ENCODE data around the gene GALNT9. TPM values are rescaled to one million over a fixed set of nuclear protein-coding genes. Genes with fewer than 3 reads are reported as not detected.

Gene GALNT9
- total RNA-seq, 1 donor from 2014 or later: not detected

- H3K36me3 ChIP-seq: no peaks in the 10 kb centered on the region
- no peaks in the 10 kb centered on the region for H3K9me3 ChIP-seq (ENCODE audit: low read depth)
- H3K4me1 ChIP-seq: no peaks in the 10 kb centered on the region
- no peak overlapping the region for H3K4me2 ChIP-seq
- H2AFZ ChIP-seq (replicated peaks): no peak overlapping the region
- H3F3A ChIP-seq (ENCODE audit: low read depth): no peaks in the 10 kb centered on the region
- Mint-ChIP-seq H3K27me3 (ENCODE audit: insufficient read depth, low read depth) (peaks cover 15% of the 10 kb centered on the region), H3K4me1 (peaks cover 10% of the 10 kb centered on the region), H3K9me3 (no peaks in the 10 kb centered on the region), H3K27ac (no peak overlapping the region), H3K36me3 (no peaks in the 10 kb centered on the region), H3K4me3 (no peak overlapping the region)
- H3K4me3 ChIP-seq: no peak overlapping the region
- no peak overlapping the region for H3K9ac ChIP-seq
- TF ChIP-seq, protein P1, sequence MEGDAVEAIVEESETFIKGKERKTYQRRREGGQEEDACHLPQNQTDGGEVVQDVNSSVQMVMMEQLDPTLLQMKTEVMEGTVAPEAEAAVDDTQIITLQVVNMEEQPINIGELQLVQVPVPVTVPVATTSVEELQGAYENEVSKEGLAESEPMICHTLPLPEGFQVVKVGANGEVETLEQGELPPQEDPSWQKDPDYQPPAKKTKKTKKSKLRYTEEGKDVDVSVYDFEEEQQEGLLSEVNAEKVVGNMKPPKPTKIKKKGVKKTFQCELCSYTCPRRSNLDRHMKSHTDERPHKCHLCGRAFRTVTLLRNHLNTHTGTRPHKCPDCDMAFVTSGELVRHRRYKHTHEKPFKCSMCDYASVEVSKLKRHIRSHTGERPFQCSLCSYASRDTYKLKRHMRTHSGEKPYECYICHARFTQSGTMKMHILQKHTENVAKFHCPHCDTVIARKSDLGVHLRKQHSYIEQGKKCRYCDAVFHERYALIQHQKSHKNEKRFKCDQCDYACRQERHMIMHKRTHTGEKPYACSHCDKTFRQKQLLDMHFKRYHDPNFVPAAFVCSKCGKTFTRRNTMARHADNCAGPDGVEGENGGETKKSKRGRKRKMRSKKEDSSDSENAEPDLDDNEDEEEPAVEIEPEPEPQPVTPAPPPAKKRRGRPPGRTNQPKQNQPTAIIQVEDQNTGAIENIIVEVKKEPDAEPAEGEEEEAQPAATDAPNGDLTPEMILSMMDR (IDR thresholded peaks at IDR 0.05): no peak
- no peak for DNase-seq (ENCODE audit: low spot score)
- H3K79me2 ChIP-seq (ENCODE audit: low read depth): no peaks in the 10 kb centered on the region
- peaks cover 99% of the 10 kb centered on the region for H3K27me3 ChIP-seq
- H4K20me1 ChIP-seq (ENCODE audit: low read depth): no peaks in the 10 kb centered on the region
- no peak overlapping the region for H3K27ac ChIP-seq
Observed at GRCh38 chr12:132176920-132177551, 152.4 kb downstream of the GALNT9 start.

- no peaks in the 10 kb centered on the region for H3K36me3 Mint-ChIP-seq
- H3K27me3 Mint-ChIP-seq (ENCODE audit: insufficient read depth, low read depth): peaks cover 13% of the 10 kb centered on the region
Observed at GRCh38 chr12:132176385-132176919, 152.9 kb downstream of the GALNT9 start.

GRCh38 chr12:132175496-132176384 lies 153.6 kb downstream of the GALNT9 start:
- no peaks in the 10 kb centered on the region for H3K36me3 ChIP-seq
- no peak overlapping the region for H2AFZ ChIP-seq (replicated peaks)
- no peak overlapping the region for H3K4me2 ChIP-seq
- peaks cover 10% of the 10 kb centered on the region for H3K4me1 Mint-ChIP-seq
- H3K27me3 Mint-ChIP-seq (ENCODE audit: insufficient read depth, low read depth): peaks cover 10% of the 10 kb centered on the region
- H3K4me1 ChIP-seq: no peaks in the 10 kb centered on the region
- H3K4me3 ChIP-seq: no peak overlapping the region
- H3K9me3 ChIP-seq (ENCODE audit: low read depth): no peaks in the 10 kb centered on the region
- no peak for DNase-seq (ENCODE audit: low spot score)
- TF ChIP-seq, protein P1 (IDR thresholded peaks at IDR 0.05): no peak
- TF ChIP-seq EZH2phosphoT487 (IDR thresholded peaks at IDR 0.05): no peak
- no peak for TF ChIP-seq EZH2 (IDR thresholded peaks at IDR 0.05)
- H3K27ac ChIP-seq: no peak overlapping the region
- H4K20me1 ChIP-seq (ENCODE audit: low read depth): no peaks in the 10 kb centered on the region
- H3K9ac ChIP-seq: no peak overlapping the region
- no peaks in the 10 kb centered on the region for H3K79me2 ChIP-seq (ENCODE audit: low read depth)
- no peak overlapping the region for H3K27ac Mint-ChIP-seq
- peaks cover 99% of the 10 kb centered on the region for H3K27me3 ChIP-seq
- H3K36me3 Mint-ChIP-seq: no peaks in the 10 kb centered on the region
- no peaks in the 10 kb centered on the region for H3K9me3 Mint-ChIP-seq
- no peak overlapping the region for H3K4me3 Mint-ChIP-seq
- no peaks in the 10 kb centered on the region for H3F3A ChIP-seq (ENCODE audit: low read depth)

More at GRCh38 chr12:132176385-132176919, 152.9 kb downstream of the GALNT9 start:
- Histone ChIP-seq H3K4me1 (no peaks in the 10 kb centered on the region), H3K27ac (no peak overlapping the region), H3K27me3 (peaks cover 100% of the 10 kb centered on the region), H3K9me3 (ENCODE audit: low read depth) (no peaks in the 10 kb centered on the region), H3K4me3 (no peak overlapping the region), H4K20me1 (ENCODE audit: low read depth) (no peaks in the 10 kb centered on the region), H3K9ac (no peak overlapping the region), H3K79me2 (ENCODE audit: low read depth) (no peaks in the 10 kb centered on the region), H3K4me2 (no peak overlapping the region), H3F3A (ENCODE audit: low read depth) (no peaks in the 10 kb centered on the region), H3K36me3 (no peaks in the 10 kb centered on the region), H2AFZ (replicated peaks) (no peak overlapping the region)
- Mint-ChIP-seq H3K4me1 (peaks cover 10% of the 10 kb centered on the region), H3K27ac (no peak overlapping the region), H3K4me3 (no peak overlapping the region), H3K9me3 (no peaks in the 10 kb centered on the region)
- no peak for DNase-seq (ENCODE audit: low spot score)
- TF ChIP-seq EZH2 (IDR thresholded peaks at IDR 0.05): no peak
- TF ChIP-seq EZH2phosphoT487 (IDR thresholded peaks at IDR 0.05): no peak
- TF ChIP-seq, protein P1 (IDR thresholded peaks at IDR 0.05): no peak
